22Rv1 (cell line): Measurements from ENCODE around the gene HIVEP3.

Experiments
- H3K27ac ChIP-seq: fragments of 450-650 bp; 2 replicates; pipeline ENCODE4 v1.5.1; 2017
- CTCF ChIP-seq: fragments of 450-650 bp; IDR thresholded peaks from 2 replicates; pipeline ENCODE4 v1.5.1; 2017; ENCODE audit warnings: mild to moderate bottlenecking
- ZFX ChIP-seq: fragments of 450-650 bp; IDR thresholded peaks from 2 replicates; pipeline ENCODE4 v1.6.1; 2017; ENCODE audit warnings: antibody characterized with exemption, borderline replicate concordance

HIVEP3 gene

GRCh38 chr1:41523071-41523470 is 395.7 kb downstream of the HIVEP3 start:
- no peak overlapping the region for H3K27ac ChIP-seq
- no peak for TF ChIP-seq ZFX
- no peak for TF ChIP-seq CTCF

- TF ChIP-seq ZFX (no peak), CTCF (no peak)
- H3K27ac ChIP-seq = no peak overlapping the region
Measured at GRCh38 chr1:41521766-41522165, 397.0 kb downstream of the HIVEP3 start.

GRCh38 chr1:41520951-41521752 is 397.6 kb downstream of the HIVEP3 start:
- no peak for TF ChIP-seq ZFX
- no peak for TF ChIP-seq CTCF
- no peak overlapping the region for H3K27ac ChIP-seq

GRCh38 chr1:41519667-41520066 is 399.1 kb downstream of the HIVEP3 start:
- no peak for TF ChIP-seq ZFX
- TF ChIP-seq CTCF = no peak
- H3K27ac ChIP-seq = no peak overlapping the region

GRCh38 chr1:41518471-41518870 is 400.3 kb downstream of the HIVEP3 start:
- no peak for TF ChIP-seq ZFX
- TF ChIP-seq CTCF = no peak
- no peak overlapping the region for H3K27ac ChIP-seq

GRCh38 chr1:41517062-41517438 is 401.7 kb downstream of the HIVEP3 start:
- TF ChIP-seq ZFX = no peak
- TF ChIP-seq CTCF = no peak
- H3K27ac ChIP-seq = no peak overlapping the region

- no peak for TF ChIP-seq ZFX
- peak; percentile 95 for TF ChIP-seq CTCF
- H3K27ac ChIP-seq = peak overlapping the region; percentile 89
Measured at GRCh38 chr1:41516168-41517061, 402.3 kb downstream of the HIVEP3 start.
